D721Med (cell line): Measurements from ENCODE around the gene CWC27.

Experiments used
- DNase-seq: peaks from one replicate; pipeline ENCODE4 v3.0.0; 2011; ENCODE audit warnings: low spot score; ENCODE audit not compliant: insufficient read length
- FAIRE-seq: peaks from 2 replicates; lab custom pipeline; 2011; peaks lifted over from hg19 to GRCh38; lab: Jason Lieb, UNC
- TF ChIP-seq, protein P1 (sequence below): IDR thresholded peaks from 2 replicates; pipeline ENCODE4 v1.5.1; 2012; ENCODE audit warnings: mild to moderate bottlenecking, control low read depth; ENCODE audit not compliant: insufficient read depth; ENCODE audit errors: missing control alignments

Gene CWC27

DNA sequence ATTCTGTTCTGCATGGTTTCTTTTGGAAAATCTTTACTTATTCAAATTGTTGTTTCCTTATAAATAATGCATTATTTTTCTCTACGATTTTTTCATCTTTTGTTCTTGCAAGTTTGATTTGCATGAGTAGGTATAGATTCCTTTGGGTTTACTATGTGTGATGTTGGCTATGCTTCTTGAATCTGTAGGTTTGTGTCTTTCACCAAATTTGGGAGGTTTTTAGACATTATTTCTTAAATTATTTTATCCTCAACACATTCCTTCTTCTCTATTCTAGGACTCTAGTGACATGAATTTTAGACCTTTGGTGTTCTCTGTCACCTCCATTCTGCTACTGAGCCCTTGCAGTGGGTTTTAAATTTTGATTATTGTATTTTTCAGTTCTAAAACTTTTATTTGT lies 219.0 kb downstream of the CWC27 start:
- no peak for DNase-seq
- TF ChIP-seq, protein P1, sequence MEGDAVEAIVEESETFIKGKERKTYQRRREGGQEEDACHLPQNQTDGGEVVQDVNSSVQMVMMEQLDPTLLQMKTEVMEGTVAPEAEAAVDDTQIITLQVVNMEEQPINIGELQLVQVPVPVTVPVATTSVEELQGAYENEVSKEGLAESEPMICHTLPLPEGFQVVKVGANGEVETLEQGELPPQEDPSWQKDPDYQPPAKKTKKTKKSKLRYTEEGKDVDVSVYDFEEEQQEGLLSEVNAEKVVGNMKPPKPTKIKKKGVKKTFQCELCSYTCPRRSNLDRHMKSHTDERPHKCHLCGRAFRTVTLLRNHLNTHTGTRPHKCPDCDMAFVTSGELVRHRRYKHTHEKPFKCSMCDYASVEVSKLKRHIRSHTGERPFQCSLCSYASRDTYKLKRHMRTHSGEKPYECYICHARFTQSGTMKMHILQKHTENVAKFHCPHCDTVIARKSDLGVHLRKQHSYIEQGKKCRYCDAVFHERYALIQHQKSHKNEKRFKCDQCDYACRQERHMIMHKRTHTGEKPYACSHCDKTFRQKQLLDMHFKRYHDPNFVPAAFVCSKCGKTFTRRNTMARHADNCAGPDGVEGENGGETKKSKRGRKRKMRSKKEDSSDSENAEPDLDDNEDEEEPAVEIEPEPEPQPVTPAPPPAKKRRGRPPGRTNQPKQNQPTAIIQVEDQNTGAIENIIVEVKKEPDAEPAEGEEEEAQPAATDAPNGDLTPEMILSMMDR: no peak
- FAIRE-seq: no peak

DNA sequence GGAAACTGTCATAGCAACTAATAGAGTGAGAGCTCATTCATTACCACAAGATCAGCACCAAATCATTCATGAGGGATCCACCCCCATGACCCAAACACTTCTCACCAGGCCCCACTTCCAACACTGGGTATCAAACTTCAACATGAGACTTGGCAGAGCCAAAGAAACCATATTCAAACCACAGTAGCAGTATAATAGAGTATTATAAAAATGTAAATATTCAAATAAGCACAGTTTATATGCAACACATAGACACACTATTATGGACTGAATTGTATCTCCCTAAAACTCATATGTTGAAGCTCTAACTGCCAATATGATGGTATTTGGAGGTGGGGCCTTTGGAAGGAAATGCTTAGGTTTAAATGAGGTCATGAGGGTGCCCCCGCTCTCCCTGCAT lies 240.5 kb downstream of the CWC27 start:
- FAIRE-seq (no peak), DNase-seq (no peak)
- TF ChIP-seq, protein P1: no peak

DNA sequence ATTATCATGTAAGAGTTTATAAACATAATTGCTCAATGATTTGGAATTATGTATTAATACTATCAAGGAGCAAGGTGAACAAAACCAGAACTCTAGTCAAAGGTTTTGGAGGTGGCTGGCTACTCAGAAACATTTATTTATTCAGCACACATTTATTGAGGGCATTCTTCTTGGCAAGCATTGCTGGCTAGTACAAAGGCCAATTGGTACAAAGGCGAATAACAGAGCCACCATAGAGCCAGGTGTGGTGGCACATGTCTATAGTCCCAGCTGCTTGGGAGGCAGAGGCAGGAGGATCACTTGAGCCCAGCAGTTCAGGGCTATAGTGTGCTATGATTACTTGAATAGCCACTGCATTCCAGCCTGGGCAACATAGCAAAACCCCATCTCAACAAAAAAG lies 242.1 kb downstream of the CWC27 start:
- FAIRE-seq: no peak
- TF ChIP-seq, protein P1: no peak
- no peak for DNase-seq

DNA sequence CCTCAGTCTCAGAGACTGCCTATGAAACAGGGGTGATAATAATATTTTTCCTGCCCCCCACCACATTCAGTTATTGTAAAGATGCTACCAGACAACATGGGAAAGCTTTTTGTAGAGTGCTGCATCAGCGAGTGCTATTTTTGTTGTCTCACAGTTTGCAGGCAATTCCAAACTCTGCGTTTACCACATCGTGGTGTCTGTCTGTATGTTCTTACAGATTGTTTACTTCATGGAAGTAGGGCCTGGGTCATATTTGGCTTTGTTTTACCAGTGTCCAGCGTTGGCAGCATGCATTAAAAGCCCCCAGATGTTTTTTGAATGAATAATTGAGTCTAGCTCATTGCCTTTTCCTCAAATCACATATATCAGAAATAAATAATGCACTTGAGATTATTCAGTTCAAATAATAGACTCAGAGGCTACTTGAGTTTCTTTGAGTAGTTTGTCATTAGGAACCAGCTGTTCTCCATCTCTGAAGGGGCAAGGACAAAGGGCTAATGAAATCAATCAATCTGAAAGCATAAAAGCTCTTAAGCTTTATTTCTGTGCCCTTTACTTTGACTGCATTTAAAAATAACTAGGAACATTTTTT lies 243.7 kb downstream of the CWC27 start:
- no peak for DNase-seq
- no peak for FAIRE-seq
- TF ChIP-seq, protein P1: no peak

DNA sequence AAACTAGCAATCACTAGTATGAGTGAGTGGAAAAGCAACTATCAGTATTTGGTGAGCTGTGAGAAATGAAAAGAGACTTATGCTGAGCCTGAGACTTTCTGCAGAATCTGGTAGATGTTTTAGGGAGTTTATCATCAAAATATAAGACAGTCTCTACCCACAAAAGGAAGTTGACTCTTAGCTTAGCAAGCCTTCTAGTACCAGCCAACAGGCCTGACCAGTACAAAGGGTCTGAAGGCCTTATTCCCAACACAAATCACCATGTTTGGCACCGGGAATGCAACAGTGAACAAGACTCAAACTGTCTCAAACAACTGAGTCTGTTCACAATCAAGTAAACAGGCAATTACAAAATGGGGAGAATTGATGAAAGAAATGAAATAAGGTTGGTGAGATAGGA lies 244.4 kb downstream of the CWC27 start:
- FAIRE-seq: no peak
- DNase-seq: no peak
- TF ChIP-seq, protein P1: no peak

DNA sequence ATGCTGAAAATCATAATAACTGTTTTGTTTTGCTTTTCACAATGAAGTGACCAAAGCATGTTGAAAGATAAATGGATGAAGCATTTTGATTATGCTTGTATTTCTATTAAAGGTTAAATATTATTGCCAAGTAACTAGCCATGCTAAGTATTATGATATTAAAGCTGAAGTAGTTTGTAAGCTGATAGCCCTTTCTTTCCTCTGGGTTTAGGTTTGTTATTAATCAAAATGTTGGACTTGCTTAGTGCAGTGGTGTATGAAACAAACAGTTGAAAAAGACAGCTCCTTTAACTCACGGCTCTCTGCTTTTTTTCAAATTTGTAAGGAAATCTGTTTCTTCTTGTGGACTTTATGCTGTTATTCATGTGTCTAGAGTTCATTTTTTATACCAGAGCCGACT lies 246.0 kb downstream of the CWC27 start:
- TF ChIP-seq, protein P1: no peak
- no peak for FAIRE-seq
- no peak for DNase-seq

DNA sequence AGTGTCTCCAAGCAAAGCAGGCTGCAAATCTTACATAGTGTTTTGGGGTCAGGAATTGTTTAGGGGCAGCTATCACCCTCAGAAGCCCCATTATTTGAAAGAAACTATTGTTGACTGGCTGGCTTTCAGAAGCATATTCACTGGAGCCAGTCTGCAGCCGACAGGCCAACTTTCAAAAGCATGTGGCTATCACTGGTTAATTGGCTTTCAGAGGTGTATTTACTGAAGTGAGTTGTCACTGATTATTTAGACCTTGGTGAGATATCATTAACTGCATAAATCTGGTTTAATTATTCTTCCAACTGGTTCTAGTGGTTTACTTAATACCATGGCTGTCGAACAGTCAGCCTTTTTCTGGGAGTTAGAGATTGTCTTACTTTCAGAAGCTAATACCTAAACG lies 247.0 kb downstream of the CWC27 start:
- DNase-seq (no peak), FAIRE-seq (no peak)
- TF ChIP-seq, protein P1: no peak
